ENCODE results near the gene BCL10. TPM values are rescaled to one million over a fixed set of nuclear protein-coding genes. Genes with fewer than 3 reads are reported as not detected.

BCL10 gene
- total RNA-seq, 1 experiment from 2014 or later: 24.2 TPM

DNA sequence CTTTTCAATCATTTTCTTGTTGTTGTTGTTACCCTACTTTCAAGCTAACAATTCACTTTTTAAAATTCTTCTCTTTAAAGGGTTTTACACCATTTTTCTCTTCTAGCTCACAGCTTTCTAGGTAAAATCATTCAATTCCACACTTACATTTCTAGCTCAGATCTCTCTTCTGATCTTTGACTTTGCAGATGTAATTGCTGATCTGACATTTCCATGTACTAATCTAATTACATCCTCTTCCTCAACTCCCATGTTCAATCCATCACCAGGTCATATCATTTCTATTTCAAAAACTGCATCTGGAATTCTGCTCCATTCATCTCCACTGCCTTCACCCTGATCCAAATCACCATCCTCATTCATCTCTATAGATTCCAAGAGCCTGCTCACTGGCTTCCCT is 3.0 kb downstream of the BCL10 start (continued):
- TF ChIP-seq ZNF232 (CRISPR knock-in tag; IDR thresholded peaks at IDR 0.05) (no peak), CBFB (CRISPR knock-in tag; IDR thresholded peaks at IDR 0.05; ENCODE audit: low read depth) (no peak)
- TF ChIP-seq, protein P1, sequence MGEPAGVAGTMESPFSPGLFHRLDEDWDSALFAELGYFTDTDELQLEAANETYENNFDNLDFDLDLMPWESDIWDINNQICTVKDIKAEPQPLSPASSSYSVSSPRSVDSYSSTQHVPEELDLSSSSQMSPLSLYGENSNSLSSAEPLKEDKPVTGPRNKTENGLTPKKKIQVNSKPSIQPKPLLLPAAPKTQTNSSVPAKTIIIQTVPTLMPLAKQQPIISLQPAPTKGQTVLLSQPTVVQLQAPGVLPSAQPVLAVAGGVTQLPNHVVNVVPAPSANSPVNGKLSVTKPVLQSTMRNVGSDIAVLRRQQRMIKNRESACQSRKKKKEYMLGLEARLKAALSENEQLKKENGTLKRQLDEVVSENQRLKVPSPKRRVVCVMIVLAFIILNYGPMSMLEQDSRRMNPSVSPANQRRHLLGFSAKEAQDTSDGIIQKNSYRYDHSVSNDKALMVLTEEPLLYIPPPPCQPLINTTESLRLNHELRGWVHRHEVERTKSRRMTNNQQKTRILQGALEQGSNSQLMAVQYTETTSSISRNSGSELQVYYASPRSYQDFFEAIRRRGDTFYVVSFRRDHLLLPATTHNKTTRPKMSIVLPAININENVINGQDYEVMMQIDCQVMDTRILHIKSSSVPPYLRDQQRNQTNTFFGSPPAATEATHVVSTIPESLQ (CRISPR knock-in tag; IDR thresholded peaks at IDR 0.05): no peak

DNA sequence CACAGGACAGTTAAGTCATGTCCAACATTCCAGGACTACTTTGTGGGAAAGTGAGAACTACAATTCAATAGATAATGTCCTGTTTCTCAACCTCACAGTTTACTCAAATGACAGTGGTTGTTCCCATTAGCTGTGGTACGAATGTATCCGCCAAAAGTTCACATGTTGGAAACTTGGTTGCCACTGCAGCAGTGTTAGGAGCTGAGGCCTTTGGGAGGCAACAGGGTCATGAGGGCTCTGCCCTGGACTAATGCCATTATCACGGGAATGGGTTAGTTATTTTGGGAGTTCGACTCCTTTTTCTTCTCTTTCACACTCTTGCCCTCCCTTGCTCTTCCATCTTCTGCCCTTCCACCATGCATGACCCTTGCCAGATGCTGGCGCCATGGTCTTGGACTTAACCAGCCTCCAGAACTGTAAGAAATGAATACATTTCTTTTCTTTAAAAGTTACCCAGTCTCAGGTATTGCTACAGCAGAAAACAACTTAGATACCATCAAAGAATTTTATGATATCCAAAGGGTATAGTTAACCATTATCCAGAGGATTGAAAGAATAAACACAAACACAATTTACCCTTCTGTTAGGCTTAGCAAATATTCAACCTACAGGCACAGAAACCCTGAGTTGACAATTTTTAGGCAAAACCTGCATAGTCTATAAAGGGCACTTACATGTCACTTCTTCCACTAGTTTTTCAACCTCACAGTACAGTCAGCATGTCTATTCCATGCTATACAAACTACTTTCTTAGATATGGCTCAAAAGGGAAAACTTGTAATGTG is 7.4 kb downstream of the BCL10 start:
- ATAC-seq (no peak), DNase-seq (ENCODE audit: low spot score) (no peak)
- H3K4me3 Mint-ChIP-seq: no peak overlapping the region
- ChIA-PET POLR2A (interaction anchor here (0.6 kb wide), 1 partner anchor 78 kb away, joined by 7 read pairs; no protein-coding TSS in a partner anchor), CTCF (interaction anchor here (1.6 to 3.9 kb wide), 2 partner anchors 9 kb away, joined by 7 to 26 read pairs; partner anchors contain the start of gene C1orf52)
- peaks cover 46% of the 10 kb centered on the region for H3K36me3 Mint-ChIP-seq
- no peaks in the 10 kb centered on the region for H3K27me3 Mint-ChIP-seq (ENCODE audit: low read depth)
- H3K27ac Mint-ChIP-seq: no peak overlapping the region
- no peaks in the 10 kb centered on the region for H3K4me1 Mint-ChIP-seq
- no peak for TF ChIP-seq SMAD4 (CRISPR knock-in tag; IDR thresholded peaks at IDR 0.05)
- peaks cover 5% of the 10 kb centered on the region; the same call in 1 of the 2 replicates for H3K9me3 Mint-ChIP-seq

DNA sequence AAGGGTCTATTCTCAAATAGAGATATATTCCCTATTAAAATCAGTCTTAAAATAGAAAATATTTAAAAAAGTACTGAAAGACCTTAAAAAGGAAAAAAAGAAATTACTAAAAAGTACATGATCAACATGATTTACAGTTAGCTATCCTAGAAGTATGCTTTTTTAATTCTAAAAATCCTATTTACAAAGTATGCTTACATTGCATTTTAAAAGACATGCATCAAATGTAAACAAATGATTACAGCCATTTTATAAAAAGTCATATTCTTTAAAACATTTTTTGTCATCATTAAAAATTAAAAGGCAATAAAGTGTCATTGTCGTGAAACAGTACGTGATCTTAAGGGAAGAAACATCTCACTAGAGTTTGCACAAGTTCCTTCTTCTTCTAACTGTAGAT is 9.1 kb downstream of the BCL10 start:
- ATAC-seq: no peak
- H3K4me3 Mint-ChIP-seq: no peak overlapping the region

More for the DNA sequence above, 9.1 kb downstream of the BCL10 start:
- TF ChIP-seq, protein P2, sequence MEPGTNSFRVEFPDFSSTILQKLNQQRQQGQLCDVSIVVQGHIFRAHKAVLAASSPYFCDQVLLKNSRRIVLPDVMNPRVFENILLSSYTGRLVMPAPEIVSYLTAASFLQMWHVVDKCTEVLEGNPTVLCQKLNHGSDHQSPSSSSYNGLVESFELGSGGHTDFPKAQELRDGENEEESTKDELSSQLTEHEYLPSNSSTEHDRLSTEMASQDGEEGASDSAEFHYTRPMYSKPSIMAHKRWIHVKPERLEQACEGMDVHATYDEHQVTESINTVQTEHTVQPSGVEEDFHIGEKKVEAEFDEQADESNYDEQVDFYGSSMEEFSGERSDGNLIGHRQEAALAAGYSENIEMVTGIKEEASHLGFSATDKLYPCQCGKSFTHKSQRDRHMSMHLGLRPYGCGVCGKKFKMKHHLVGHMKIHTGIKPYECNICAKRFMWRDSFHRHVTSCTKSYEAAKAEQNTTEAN (CRISPR knock-in tag; IDR thresholded peaks at IDR 0.05): no peak
- TF ChIP-seq OVOL2 (CRISPR knock-in tag; IDR thresholded peaks at IDR 0.05; ENCODE audit: borderline replicate concordance) (no peak), RORB (CRISPR knock-in tag; IDR thresholded peaks at IDR 0.05) (no peak), ATF3 (CRISPR knock-in tag; conservative IDR thresholded peaks at IDR 0.05) (no peak), CREB1 (CRISPR knock-in tag; IDR thresholded peaks at IDR 0.05) (no peak), GRHL2 (CRISPR knock-in tag; IDR thresholded peaks at IDR 0.05; ENCODE audit: insufficient replicate concordance, severe bottlenecking) (no peak), CREM (CRISPR knock-in tag; IDR thresholded peaks at IDR 0.05) (no peak), ZNF416 (CRISPR knock-in tag; IDR thresholded peaks at IDR 0.05) (no peak), NR2C2 (CRISPR knock-in tag; IDR thresholded peaks at IDR 0.05) (no peak), NFE2L1 (CRISPR knock-in tag; IDR thresholded peaks at IDR 0.05) (no peak), E2F4 (CRISPR knock-in tag; IDR thresholded peaks at IDR 0.05; ENCODE audit: borderline replicate concordance, low read depth) (no peak), GTF2I (CRISPR knock-in tag; conservative IDR thresholded peaks at IDR 0.05) (no peak), EMX1 (CRISPR knock-in tag; IDR thresholded peaks at IDR 0.05) (no peak), SMAD3 (CRISPR knock-in tag; IDR thresholded peaks at IDR 0.05; ENCODE audit: borderline replicate concordance) (no peak), RELA (CRISPR knock-in tag; IDR thresholded peaks at IDR 0.05; ENCODE audit: borderline replicate concordance) (no peak), GABPB1 (CRISPR knock-in tag; IDR thresholded peaks at IDR 0.05) (no peak)
- TF ChIP-seq, protein P3, sequence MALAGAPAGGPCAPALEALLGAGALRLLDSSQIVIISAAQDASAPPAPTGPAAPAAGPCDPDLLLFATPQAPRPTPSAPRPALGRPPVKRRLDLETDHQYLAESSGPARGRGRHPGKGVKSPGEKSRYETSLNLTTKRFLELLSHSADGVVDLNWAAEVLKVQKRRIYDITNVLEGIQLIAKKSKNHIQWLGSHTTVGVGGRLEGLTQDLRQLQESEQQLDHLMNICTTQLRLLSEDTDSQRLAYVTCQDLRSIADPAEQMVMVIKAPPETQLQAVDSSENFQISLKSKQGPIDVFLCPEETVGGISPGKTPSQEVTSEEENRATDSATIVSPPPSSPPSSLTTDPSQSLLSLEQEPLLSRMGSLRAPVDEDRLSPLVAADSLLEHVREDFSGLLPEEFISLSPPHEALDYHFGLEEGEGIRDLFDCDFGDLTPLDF (CRISPR knock-in tag; IDR thresholded peaks at IDR 0.05): no peak
- TF ChIP-seq, protein P4, sequence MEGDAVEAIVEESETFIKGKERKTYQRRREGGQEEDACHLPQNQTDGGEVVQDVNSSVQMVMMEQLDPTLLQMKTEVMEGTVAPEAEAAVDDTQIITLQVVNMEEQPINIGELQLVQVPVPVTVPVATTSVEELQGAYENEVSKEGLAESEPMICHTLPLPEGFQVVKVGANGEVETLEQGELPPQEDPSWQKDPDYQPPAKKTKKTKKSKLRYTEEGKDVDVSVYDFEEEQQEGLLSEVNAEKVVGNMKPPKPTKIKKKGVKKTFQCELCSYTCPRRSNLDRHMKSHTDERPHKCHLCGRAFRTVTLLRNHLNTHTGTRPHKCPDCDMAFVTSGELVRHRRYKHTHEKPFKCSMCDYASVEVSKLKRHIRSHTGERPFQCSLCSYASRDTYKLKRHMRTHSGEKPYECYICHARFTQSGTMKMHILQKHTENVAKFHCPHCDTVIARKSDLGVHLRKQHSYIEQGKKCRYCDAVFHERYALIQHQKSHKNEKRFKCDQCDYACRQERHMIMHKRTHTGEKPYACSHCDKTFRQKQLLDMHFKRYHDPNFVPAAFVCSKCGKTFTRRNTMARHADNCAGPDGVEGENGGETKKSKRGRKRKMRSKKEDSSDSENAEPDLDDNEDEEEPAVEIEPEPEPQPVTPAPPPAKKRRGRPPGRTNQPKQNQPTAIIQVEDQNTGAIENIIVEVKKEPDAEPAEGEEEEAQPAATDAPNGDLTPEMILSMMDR (IDR thresholded peaks at IDR 0.05): no peak
- TF ChIP-seq, protein P5, sequence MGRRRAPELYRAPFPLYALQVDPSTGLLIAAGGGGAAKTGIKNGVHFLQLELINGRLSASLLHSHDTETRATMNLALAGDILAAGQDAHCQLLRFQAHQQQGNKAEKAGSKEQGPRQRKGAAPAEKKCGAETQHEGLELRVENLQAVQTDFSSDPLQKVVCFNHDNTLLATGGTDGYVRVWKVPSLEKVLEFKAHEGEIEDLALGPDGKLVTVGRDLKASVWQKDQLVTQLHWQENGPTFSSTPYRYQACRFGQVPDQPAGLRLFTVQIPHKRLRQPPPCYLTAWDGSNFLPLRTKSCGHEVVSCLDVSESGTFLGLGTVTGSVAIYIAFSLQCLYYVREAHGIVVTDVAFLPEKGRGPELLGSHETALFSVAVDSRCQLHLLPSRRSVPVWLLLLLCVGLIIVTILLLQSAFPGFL (CRISPR knock-in tag; IDR thresholded peaks at IDR 0.05; ENCODE audit: borderline replicate concordance): no peak
- TF ChIP-seq, protein P6, sequence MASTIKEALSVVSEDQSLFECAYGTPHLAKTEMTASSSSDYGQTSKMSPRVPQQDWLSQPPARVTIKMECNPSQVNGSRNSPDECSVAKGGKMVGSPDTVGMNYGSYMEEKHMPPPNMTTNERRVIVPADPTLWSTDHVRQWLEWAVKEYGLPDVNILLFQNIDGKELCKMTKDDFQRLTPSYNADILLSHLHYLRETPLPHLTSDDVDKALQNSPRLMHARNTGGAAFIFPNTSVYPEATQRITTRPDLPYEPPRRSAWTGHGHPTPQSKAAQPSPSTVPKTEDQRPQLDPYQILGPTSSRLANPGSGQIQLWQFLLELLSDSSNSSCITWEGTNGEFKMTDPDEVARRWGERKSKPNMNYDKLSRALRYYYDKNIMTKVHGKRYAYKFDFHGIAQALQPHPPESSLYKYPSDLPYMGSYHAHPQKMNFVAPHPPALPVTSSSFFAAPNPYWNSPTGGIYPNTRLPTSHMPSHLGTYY (CRISPR knock-in tag; IDR thresholded peaks at IDR 0.05): no peak
- DNase-seq (ENCODE audit: low spot score): no peak
- Mint-ChIP-seq H3K27me3 (ENCODE audit: low read depth) (no peaks in the 10 kb centered on the region), H3K4me1 (no peaks in the 10 kb centered on the region), H3K9me3 (peaks cover 15% of the 10 kb centered on the region), H3K27ac (no peak overlapping the region), H3K36me3 (peaks cover 63% of the 10 kb centered on the region)
- CTCF ChIA-PET: no interaction called here
- POLR2A ChIA-PET: no interaction called here

Measured in WTC11 (cell line).